Left renal pelvis (tissue), 4 donors: Measurements from ENCODE around the gene TLCD5. TPM values are rescaled to one million over a fixed set of nuclear protein-coding genes. Genes with fewer than 3 reads are reported as not detected.

Source experiments
- DNase-seq, 4 donors: peaks; one replicate each; pipeline ENCODE4 v3.0.0-alpha.2; 2013; ENCODE audit warnings: low read depth in 4 of 4, low spot score in 3 of 4
- polyA plus RNA-seq, 4 donors: library from polyadenylated mRNA; unstranded; fragments of 120-200 nt; gene quantifications; one replicate each; pipeline ENCODE4 v1.2.1, GENCODE V29; 2013; ENCODE audit not compliant: insufficient read length in 4 of 4

The TLCD5 gene
- polyA plus RNA-seq, 4 donors, result 10.7 to 16.7 (median 11.8) TPM

- DNase-seq, result no peak
Measured at GRCh38 chr11:120306519-120307242, 18.4 kb upstream of the TLCD5 start.

- no peak for DNase-seq
Measured at GRCh38 chr11:120307476-120307875, 17.6 kb upstream of the TLCD5 start.

- no peak for DNase-seq
Measured at GRCh38 chr11:120308081-120308480, 17.0 kb upstream of the TLCD5 start.

GRCh38 chr11:120310870-120311269, 14.2 kb upstream of the TLCD5 start:
- DNase-seq, result no peak

- no peak for DNase-seq
Measured at GRCh38 chr11:120314861-120315260, 10.2 kb upstream of the TLCD5 start.

GRCh38 chr11:120316880-120317688, 8.0 kb upstream of the TLCD5 start:
- no peak for DNase-seq

GRCh38 chr11:120317689-120318480, 7.2 kb upstream of the TLCD5 start:
- DNase-seq, result no peak

- DNase-seq, result no peak
Measured at GRCh38 chr11:120318906-120319305, 6.2 kb upstream of the TLCD5 start.

- no peak for DNase-seq
Measured at GRCh38 chr11:120326228-120326627, 1.1 kb downstream of the TLCD5 start.

- no peak for DNase-seq
Measured at GRCh38 chr11:120326845-120327281, 1.8 kb downstream of the TLCD5 start.

GRCh38 chr11:120327311-120327710, 2.2 kb downstream of the TLCD5 start:
- DNase-seq, result no peak

GRCh38 chr11:120329556-120329955, 4.5 kb downstream of the TLCD5 start:
- no peak for DNase-seq

- no peak for DNase-seq
Measured at GRCh38 chr11:120330045-120330444, 4.9 kb downstream of the TLCD5 start.

GRCh38 chr11:120331301-120331996, 6.3 kb downstream of the TLCD5 start:
- no peak for DNase-seq

GRCh38 chr11:120332822-120333716, 8.0 kb downstream of the TLCD5 start:
- DNase-seq, result no peak

GRCh38 chr11:120333801-120334200, 8.7 kb downstream of the TLCD5 start:
- no peak for DNase-seq

- DNase-seq, result no peak
Measured at GRCh38 chr11:120334332-120334731, 9.2 kb downstream of the TLCD5 start.

GRCh38 chr11:120334894-120335462, 9.9 kb downstream of the TLCD5 start:
- DNase-seq, result no peak

- DNase-seq, result no peak
Measured at GRCh38 chr11:120335556-120335907, 10.4 kb downstream of the TLCD5 start.
